Amygdala (tissue), 56 donors: Measurements from ENCODE around the gene INKA1.
A peak's percentile ranks its signal among the peaks of the same experiment; 100 is the strongest.
"Not testable (repeated sequence)": the region's sequence is repeated elsewhere in the genome, so short reads cannot be mapped to it uniquely, and the experiment has no call there.

ENCODE experiments used
- DNase-seq, 56 donors: peaks; one replicate each; lab custom pipeline; 2025; lab: John Stamatoyannopoulos, UW

INKA1 gene

GRCh38 chr3:49805897-49806701 lies 3.0 kb downstream of the INKA1 start:
- DNase-seq = peak in 16 of 56 donors; percentile 7 to 63 (median 28)

DNA sequence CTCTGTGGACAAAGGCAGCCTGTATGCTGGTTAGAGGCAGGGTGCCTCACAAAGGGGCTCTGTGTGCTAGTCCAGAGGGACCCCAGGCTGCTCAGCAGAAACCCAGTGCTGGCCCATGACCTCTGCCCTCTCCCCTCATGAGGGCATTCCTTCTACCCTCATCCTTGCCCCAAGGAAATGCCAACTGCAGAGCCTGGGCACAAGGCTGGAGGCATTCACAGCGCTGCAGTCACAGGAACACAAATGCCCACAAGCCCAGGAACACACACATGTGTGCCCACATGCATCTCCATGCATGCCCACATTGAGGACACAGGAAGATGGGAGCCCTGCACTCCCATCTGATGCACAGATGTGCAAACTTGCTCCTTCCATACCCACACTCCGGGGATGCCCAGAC lies 3.8 kb downstream of the INKA1 start:
- no peak for DNase-seq

DNA sequence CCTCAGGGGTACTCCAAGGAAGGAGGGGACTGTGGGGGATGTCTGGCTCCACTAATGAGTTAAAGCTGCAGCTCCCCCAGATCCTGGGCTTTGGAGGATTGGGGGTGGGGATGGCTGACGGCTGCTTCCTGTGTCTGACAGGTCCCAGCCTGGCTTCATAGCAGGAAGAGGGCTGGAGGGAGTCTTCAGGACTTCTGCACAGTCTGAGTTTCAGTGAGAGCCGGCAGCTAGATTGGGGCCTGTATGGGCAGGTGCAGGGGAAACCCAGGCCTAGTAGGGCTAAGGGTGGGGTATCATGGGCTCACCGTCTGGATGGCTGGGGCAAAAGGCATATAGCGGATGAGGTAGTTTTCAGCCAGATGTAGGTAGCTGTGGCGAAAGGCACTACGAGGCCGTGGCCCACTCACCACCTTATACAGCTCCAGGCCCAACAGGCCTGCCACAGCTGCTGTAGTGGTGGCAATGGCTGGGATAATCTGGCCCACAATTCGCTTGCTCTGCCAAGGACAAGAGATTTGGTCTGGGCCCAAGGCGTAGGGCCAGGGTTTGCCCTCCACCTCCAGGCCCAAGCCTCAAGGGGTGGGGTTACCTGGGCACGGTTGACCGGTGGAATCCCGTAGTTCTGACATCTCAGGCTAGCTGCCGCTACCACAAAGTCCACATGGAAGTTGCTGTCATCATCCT lies 4.5 kb downstream of the INKA1 start:
- no peak for DNase-seq

GRCh38 chr3:49812916-49813496 lies 9.9 kb downstream of the INKA1 start:
- no peak for DNase-seq

- DNase-seq = peak in 12 of 56 donors; percentile 3 to 52 (median 21)
Observed at GRCh38 chr3:49813497-49814174, 10.6 kb downstream of the INKA1 start, which contains the start of gene UBA7. UBA7 (minus strand) TSS chr3:49813953; CDS start chr3:49813787, 166 bp downstream.

- DNase-seq = not testable (repeated sequence)
Observed at GRCh38 chr3:49823131-49823530, 20.1 kb downstream of the INKA1 start.

DNA sequence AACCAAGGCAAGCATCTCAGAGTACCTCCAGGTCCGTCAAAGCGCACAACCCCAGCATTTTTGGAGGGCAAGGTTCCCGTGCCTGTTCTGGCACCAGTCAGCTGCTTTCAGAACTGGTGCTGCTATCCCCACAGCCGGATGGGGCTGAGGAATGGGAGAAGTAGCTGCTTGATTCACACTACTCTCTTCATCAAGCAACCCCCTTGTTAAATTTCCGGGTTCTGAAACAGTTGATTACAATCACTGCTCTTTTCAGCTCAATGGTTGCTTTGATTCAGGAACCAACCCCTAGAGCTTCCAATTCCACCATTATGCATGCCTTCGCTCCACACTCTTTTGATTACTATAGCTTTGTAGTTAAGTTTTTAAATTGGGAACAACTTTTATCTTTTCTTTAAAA lies 23.0 kb downstream of the INKA1 start:
- DNase-seq = no peak

GRCh38 chr3:49831341-49831740 lies 28.3 kb downstream of the INKA1 start:
- DNase-seq = no peak

- peak in 52 of 56 donors; percentile 11 to 86 (median 56) for DNase-seq
Observed at GRCh38 chr3:49839193-49839809, 36.2 kb downstream of the INKA1 start.

DNA sequence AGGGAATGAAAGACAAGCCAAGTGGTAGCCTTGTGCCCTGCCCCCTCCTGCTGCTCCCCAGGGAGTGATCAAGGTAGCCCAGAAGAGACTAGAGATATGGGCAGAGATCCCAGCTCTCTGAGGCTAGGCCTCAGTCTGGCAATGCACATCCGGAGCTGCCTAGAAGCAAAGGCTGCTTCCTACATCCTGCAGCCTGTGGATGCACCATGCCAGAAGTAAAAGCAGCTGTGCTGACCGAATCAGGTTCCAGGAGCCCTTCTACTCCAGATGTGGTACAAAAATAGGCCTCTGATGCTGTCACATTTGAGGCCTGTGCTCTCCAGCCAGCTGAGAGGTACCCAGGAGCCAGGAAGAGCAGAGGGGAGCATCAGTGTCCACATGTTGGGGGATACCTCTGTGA lies 37.3 kb downstream of the INKA1 start:
- peak in 1 of 56 donors; percentile 6 for DNase-seq

GRCh38 chr3:49841126-49841696 lies 38.1 kb downstream of the INKA1 start:
- DNase-seq = no peak

- peak in 35 of 56 donors; percentile 7 to 73 (median 39) for DNase-seq
Observed at GRCh38 chr3:49841806-49842205, 38.7 kb downstream of the INKA1 start.

DNA sequence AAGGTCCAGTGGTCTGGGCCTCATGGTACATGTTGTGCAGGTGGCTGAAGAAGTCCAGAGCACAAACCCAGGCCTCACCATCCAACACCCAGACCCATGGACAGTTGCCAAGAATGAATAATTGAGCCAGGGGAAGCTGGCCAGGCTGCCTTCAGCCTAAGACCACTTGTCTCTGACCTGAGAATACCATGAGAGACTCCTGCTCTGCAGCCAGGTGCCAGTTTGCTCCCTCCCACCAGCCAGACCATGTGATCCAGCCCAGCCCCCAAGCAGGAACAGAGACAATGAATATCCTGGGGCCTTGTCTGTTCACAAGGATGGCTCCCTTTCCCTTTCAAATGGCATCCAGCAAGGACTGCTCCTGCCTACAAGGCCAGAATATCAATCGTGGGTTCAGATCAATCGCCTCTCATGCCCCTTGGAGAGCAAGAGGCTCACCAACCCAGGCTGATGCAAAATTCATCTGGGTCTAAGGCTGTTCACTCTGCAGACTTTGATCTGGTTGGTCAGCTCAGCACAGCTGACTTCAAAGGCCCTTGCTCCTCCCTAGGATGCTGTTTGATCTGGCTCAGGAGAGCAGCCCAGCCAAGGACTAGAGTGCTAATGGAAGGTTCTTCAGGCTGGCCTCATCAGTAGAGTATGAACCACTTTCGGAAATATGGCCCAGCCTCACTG lies 39.9 kb downstream of the INKA1 start:
- no peak for DNase-seq

- no peak for DNase-seq
Observed at GRCh38 chr3:49844464-49845183, 41.6 kb downstream of the INKA1 start.

GRCh38 chr3:49845694-49846093 lies 42.6 kb downstream of the INKA1 start:
- no peak for DNase-seq
